ENCODE results near the gene C2CD4C.

DNA sequence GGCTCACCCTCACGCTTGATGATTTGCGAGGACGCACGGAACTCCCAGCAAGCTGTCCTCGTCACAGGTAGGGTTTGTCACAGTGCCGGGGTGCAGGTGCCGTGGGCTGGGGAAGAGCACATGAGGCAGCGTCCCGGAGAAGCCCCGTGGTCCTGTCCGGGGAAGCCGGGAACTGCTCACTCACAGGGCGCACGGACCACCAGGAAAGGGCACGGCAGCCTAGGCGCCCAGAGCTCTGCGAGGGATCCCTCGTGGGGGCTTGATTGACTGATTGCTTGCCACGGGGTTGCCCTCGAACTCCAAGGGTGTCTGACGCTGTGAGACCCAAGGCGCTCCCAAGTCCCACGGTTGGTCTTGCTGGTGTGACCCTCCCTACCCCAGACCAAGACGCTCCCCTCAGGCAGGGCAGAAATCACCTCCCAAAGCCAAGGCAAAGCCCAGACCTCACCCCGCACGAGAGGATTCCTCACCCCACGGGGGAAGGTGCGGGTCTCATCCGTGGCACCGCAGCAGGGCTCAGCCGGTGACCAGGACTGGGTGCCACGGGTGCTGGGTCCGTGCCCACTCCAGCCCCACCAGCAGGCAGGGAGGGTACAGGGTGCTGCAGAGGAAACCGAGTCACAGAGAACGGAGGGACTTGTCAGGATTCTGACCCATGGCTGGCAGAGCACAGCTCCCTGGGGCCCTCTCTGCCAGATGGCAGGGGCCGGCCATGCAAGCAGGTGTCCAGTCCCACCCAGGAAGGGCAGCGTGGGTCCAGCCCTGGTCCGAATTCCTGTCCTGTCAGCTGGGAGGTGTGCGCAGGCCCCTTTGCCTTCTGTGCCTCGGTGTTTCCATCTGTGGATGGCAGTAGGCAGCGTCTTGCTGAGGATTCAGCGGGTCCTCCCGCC lies 7.7 kb downstream of the C2CD4C start:
- TF ChIP-seq CTCF (IDR thresholded peaks at IDR 0.05; ENCODE audit: low read depth, low read length) = no peak
- no peak for TF ChIP-seq EZH2phosphoT487 (IDR thresholded peaks at IDR 0.05; ENCODE audit: low read depth)

Data from OCI-LY3 (cell line).